ENCODE data around the gene IL17D. TPM values are rescaled to one million over a fixed set of nuclear protein-coding genes. Genes with fewer than 3 reads are reported as not detected.

Gene IL17D
- total and polyA plus RNA-seq, 2 donors (not counting 1 experiment from before 2014, with no cell fraction given): 0.09 TPM; not detected in 1

DNA sequence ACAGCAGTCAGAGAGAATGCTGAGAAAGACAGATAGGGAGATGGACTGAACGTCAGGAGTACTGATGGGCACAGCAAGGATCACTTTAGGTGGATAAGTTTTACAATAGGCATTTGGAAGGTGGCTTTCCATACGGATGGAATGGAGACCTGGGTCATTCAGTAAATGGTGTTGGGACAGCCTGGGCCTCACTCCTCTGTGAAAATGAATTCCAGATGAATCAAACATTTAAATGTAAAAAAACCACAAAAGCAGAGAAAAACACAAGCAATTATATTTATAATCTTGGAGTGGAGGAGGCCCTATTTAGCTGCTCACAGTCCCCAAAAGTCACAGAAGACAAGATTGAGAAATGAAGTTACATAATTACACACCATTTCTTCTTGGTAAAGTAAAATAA, 4.7 kb downstream of the IL17D start:
- Histone ChIP-seq H3K79me2 (ENCODE audit: control insufficient read depth, insufficient read depth, low read length) (no peaks in the 10 kb centered on the region), H2AFZ (ENCODE audit: insufficient read depth, low read depth, low read length, poor library complexity, severe bottlenecking) (no peak overlapping the region), H3K9me3 (ENCODE audit: control extremely low read depth in 1 of 3, control insufficient read depth in 2 of 3, insufficient read depth in 1 of 3, low read length in 2 of 3) (no peaks in the 10 kb centered on the region), H3K4me3 (ENCODE audit: control extremely low read depth in 1 of 5, extremely low read depth in 1 of 5, insufficient read depth in 1 of 5, low read depth in 2 of 5, low read length in 4 of 5) (no peak overlapping the region), H4K20me1 (ENCODE audit: control insufficient read depth, insufficient read depth, low read length, poor library complexity, severe bottlenecking) (no peaks in the 10 kb centered on the region), H3K36me3 (replicated peaks in 1 of 2; ENCODE audit: control extremely low read depth in 1 of 2, control insufficient read depth in 1 of 2, extremely low read depth in 1 of 2, insufficient read depth in 2 of 2, low read length in 1 of 2) (no peaks in the 10 kb centered on the region), H3K27me3 (replicated peaks in 1 of 4; ENCODE audit: control extremely low read depth in 1 of 4, control insufficient read depth in 3 of 4, insufficient read depth in 4 of 4, low read length in 3 of 4) (no peaks in the 10 kb centered on the region), H3K9ac (ENCODE audit: low read length) (no peak overlapping the region), H3K27ac (ENCODE audit: low read length in 2 of 2) (no peak overlapping the region), H3K4me1 (ENCODE audit: control insufficient read depth in 2 of 2, insufficient read depth in 2 of 2, low read length in 2 of 2) (peaks cover 0 to 8% of the 10 kb centered on the region in 2 donors), H3K4me2 (replicated peaks; ENCODE audit: low read depth, low read length, poor library complexity, severe bottlenecking) (no peak overlapping the region)
- POLR2A ChIA-PET: no interaction called here
- 83% methylated on average over 1 of the region's 2 CpGs for WGBS (ENCODE audit: insufficient coverage)
- Mint-ChIP-seq H3K27me3 (peaks cover 5% of the 10 kb centered on the region), H3K9me3 (ENCODE audit: insufficient read depth) (no peaks in the 10 kb centered on the region), H3K27ac (no peak overlapping the region), H3K4me1 (peaks cover 9% of the 10 kb centered on the region), H3K4me3 (no peak overlapping the region)
- intact Hi-C loops (cut with micrococcal nuclease): loop anchor here (10.0 kb wide), 1 partner anchor 897 kb away; the partner anchor contains the start of gene MICU2
- ATAC-seq (ENCODE audit: low read depth) (no peak), DNase-seq (no peak)
- TF ChIP-seq EZH2 (IDR thresholded peaks at IDR 0.05; ENCODE audit: borderline replicate concordance, insufficient read depth, low read depth, low read length, poor library complexity, severe bottlenecking): no peak
- TF ChIP-seq, protein P1, sequence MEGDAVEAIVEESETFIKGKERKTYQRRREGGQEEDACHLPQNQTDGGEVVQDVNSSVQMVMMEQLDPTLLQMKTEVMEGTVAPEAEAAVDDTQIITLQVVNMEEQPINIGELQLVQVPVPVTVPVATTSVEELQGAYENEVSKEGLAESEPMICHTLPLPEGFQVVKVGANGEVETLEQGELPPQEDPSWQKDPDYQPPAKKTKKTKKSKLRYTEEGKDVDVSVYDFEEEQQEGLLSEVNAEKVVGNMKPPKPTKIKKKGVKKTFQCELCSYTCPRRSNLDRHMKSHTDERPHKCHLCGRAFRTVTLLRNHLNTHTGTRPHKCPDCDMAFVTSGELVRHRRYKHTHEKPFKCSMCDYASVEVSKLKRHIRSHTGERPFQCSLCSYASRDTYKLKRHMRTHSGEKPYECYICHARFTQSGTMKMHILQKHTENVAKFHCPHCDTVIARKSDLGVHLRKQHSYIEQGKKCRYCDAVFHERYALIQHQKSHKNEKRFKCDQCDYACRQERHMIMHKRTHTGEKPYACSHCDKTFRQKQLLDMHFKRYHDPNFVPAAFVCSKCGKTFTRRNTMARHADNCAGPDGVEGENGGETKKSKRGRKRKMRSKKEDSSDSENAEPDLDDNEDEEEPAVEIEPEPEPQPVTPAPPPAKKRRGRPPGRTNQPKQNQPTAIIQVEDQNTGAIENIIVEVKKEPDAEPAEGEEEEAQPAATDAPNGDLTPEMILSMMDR (IDR thresholded peaks at IDR 0.05): no peak
- CTCF ChIA-PET: interaction anchor here (1.0 to 5.3 kb wide), 2 partner anchors 121 to 216 kb away, joined by 3 to 35 read pairs; no protein-coding TSS in a partner anchor

DNA sequence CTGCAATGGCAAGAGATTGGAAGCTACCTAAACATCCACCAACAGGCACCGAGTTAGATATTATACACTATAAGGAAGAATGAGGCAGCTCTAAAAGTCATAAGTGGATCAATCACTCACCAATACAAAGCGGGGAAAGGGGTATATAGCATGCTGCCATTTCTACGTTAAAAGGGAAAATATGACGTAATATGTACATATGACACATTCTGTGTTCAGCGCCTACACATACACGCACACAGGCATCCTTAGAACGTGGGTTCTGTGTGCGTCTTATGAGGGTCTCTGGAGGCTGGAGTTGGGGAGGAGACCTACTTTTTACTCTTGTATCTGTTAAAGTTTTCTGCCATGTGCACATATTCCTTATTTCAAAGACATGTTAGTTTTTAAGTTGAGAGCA, 5.9 kb downstream of the IL17D start:
- no peak for DNase-seq
- Histone ChIP-seq H3K4me1 (ENCODE audit: control insufficient read depth in 2 of 2, insufficient read depth in 2 of 2, low read length in 2 of 2) (peaks cover 0 to 8% of the 10 kb centered on the region in 2 donors), H3K4me3 (ENCODE audit: control extremely low read depth in 1 of 5, extremely low read depth in 1 of 5, insufficient read depth in 1 of 5, low read depth in 2 of 5, low read length in 4 of 5) (no peak overlapping the region), H3K27ac (ENCODE audit: low read length in 2 of 2) (no peak overlapping the region), H3K27me3 (replicated peaks in 1 of 4; ENCODE audit: control extremely low read depth in 1 of 4, control insufficient read depth in 3 of 4, insufficient read depth in 4 of 4, low read length in 3 of 4) (peaks cover 0 to 2% (median 0%) of the 10 kb centered on the region in 4 experiments), H3K4me2 (replicated peaks; ENCODE audit: low read depth, low read length, poor library complexity, severe bottlenecking) (no peak overlapping the region), H3K79me2 (ENCODE audit: control insufficient read depth, insufficient read depth, low read length) (no peaks in the 10 kb centered on the region), H3K36me3 (replicated peaks in 1 of 2; ENCODE audit: control extremely low read depth in 1 of 2, control insufficient read depth in 1 of 2, extremely low read depth in 1 of 2, insufficient read depth in 2 of 2, low read length in 1 of 2) (no peaks in the 10 kb centered on the region), H2AFZ (ENCODE audit: insufficient read depth, low read depth, low read length, poor library complexity, severe bottlenecking) (no peak overlapping the region), H3K9ac (ENCODE audit: low read length) (no peak overlapping the region), H4K20me1 (ENCODE audit: control insufficient read depth, insufficient read depth, low read length, poor library complexity, severe bottlenecking) (no peaks in the 10 kb centered on the region), H3K9me3 (ENCODE audit: control extremely low read depth in 1 of 3, control insufficient read depth in 2 of 3, insufficient read depth in 1 of 3, low read length in 2 of 3) (no peaks in the 10 kb centered on the region)
- ATAC-seq (ENCODE audit: low read depth): no peak
- TF ChIP-seq, protein P1 (IDR thresholded peaks at IDR 0.05): no peak
- no peak for TF ChIP-seq EZH2 (IDR thresholded peaks at IDR 0.05; ENCODE audit: borderline replicate concordance, insufficient read depth, low read depth, low read length, poor library complexity, severe bottlenecking)
- CTCF ChIA-PET: interaction anchor here (1.2 to 5.3 kb wide), 2 partner anchors 119 to 217 kb away, joined by 4 to 35 read pairs; no protein-coding TSS in a partner anchor
- intact Hi-C loops (cut with micrococcal nuclease): loop anchor here (10.0 kb wide), 1 partner anchor 895 kb away; the partner anchor contains the start of gene MICU2
- Mint-ChIP-seq H3K4me3 (no peak overlapping the region), H3K27ac (no peak overlapping the region), H3K4me1 (peaks cover 7% of the 10 kb centered on the region), H3K9me3 (ENCODE audit: insufficient read depth) (no peaks in the 10 kb centered on the region), H3K27me3 (peaks cover 8% of the 10 kb centered on the region)
- WGBS (ENCODE audit: insufficient coverage): 100% methylated on average over 3 of the region's 8 CpGs
- POLR2A ChIA-PET: no interaction called here
